NCI-H345 treated with DMSO at 0.1 percent for 48 hours (cell line): ENCODE data around the gene STK10.

Experiments
- DNase-seq: peaks from one replicate; lab custom pipeline; 2025; ENCODE audit not compliant: unreplicated experiment; lab: John Stamatoyannopoulos, UW

Gene STK10

GRCh38 chr5:172063463-172064235 is 124.4 kb downstream of the STK10 start:
- no peak for DNase-seq

GRCh38 chr5:172059661-172060100 is 128.3 kb downstream of the STK10 start:
- no peak for DNase-seq

GRCh38 chr5:172058088-172058487 is 129.9 kb downstream of the STK10 start:
- no peak for DNase-seq

- no peak for DNase-seq
These were observed 132.0 kb downstream of the STK10 start for GRCh38 chr5:172055996-172056395.

GRCh38 chr5:172055421-172055820 is 132.6 kb downstream of the STK10 start:
- no peak for DNase-seq

- no peak for DNase-seq
These were observed 133.3 kb downstream of the STK10 start for GRCh38 chr5:172054611-172055153.

GRCh38 chr5:172052450-172053236 is 135.4 kb downstream of the STK10 start:
- no peak for DNase-seq

- no peak for DNase-seq
These were observed 136.2 kb downstream of the STK10 start for GRCh38 chr5:172051643-172052339.

GRCh38 chr5:172050080-172050479 is 137.9 kb downstream of the STK10 start:
- DNase-seq: no peak

GRCh38 chr5:172049226-172049796 is 138.7 kb downstream of the STK10 start:
- DNase-seq: no peak

GRCh38 chr5:172048539-172049101 is 139.4 kb downstream of the STK10 start:
- no peak for DNase-seq

GRCh38 chr5:172048170-172048422 is 139.9 kb downstream of the STK10 start:
- DNase-seq: no peak

- no peak for DNase-seq
These were observed 141.4 kb downstream of the STK10 start for GRCh38 chr5:172046593-172046992.

GRCh38 chr5:172045315-172045632 is 142.8 kb downstream of the STK10 start:
- no peak for DNase-seq

GRCh38 chr5:172044631-172045314 is 143.3 kb downstream of the STK10 start:
- no peak for DNase-seq

GRCh38 chr5:172043865-172044264 is 144.2 kb downstream of the STK10 start:
- no peak for DNase-seq

- DNase-seq: no peak
These were observed 145.8 kb downstream of the STK10 start for GRCh38 chr5:172042183-172042582.

GRCh38 chr5:172038167-172038566 is 149.9 kb downstream of the STK10 start:
- no peak for DNase-seq

- DNase-seq: no peak
These were observed 153.0 kb downstream of the STK10 start for GRCh38 chr5:172035049-172035448.

GRCh38 chr5:172031894-172032461 is 156.0 kb downstream of the STK10 start:
- no peak for DNase-seq
